HCT116 (cell line): ENCODE measurements around the gene TIMM44. TPM values are rescaled to one million over a fixed set of nuclear protein-coding genes. Genes with fewer than 3 reads are reported as not detected.

Experiments used
- ATAC-seq: fragments of 200-7000 bp; cut with Tn5 transposase; 2 replicates; pipeline ENCODE4 v1.9.1; 2020; ENCODE audit warnings: mild to moderate bottlenecking, moderate library complexity
- BruUV-seq: library from RNA; stranded (reverse); fragments of 400-500 nt; replicated peaks from 2 replicates; lab custom pipeline; 2021; lab: Mats Ljungman, UMichigan
- CTCF ChIA-PET: fragments of 300-600 bp; sonication (Branson Sonifier 250); formaldehyde crosslinking; loops from one replicate; lab custom pipeline; 2021; ENCODE audit warnings: antibody characterized with exemption; lab: Charles Lee
- POLR2A ChIA-PET: fragments of 300-600, 350-600 bp; sonication (Branson Sonifier 250); formaldehyde crosslinking; loops from one replicate; lab custom pipeline; 2021; ENCODE audit warnings: antibody characterized with exemption; lab: Charles Lee
- RAD21 ChIA-PET, 2 experiments: fragments of 300-600 bp; sonication (Branson Sonifier 250); formaldehyde crosslinking; loops; one replicate each; lab custom pipeline; 2023; ENCODE audit warnings: low total read pairs in 2 of 2; ENCODE audit not compliant: uncharacterized antibody in 2 of 2, unreplicated experiment in 2 of 2, low non-redundant PET in 1 of 2; lab: Charles Lee
- DNase-seq: peaks from one replicate; pipeline ENCODE4 v3.0.0-alpha.2; 2010; ENCODE audit warnings: low read depth, low spot score
- H2AFZ ChIP-seq: fragments of 200-600 bp; shearing (Covaris generic), sonication (generic); 2 replicates; pipeline ENCODE4 v1.6.1; 2017; ENCODE audit warnings: low read depth, mixed run types, mixed read lengths, antibody characterized with exemption, low read length; ENCODE audit not compliant: poor library complexity, severe bottlenecking
- H3K27ac ChIP-seq: 2 replicates; pipeline ENCODE4 v1.5.1; 2012; ENCODE audit warnings: low read depth, low read length
- H3K27me3 ChIP-seq: fragments of 200-600 bp; sonication (generic); 2 replicates; pipeline ENCODE4 v1.6.1; 2016; ENCODE audit warnings: mixed run types, low read length, mixed read lengths; ENCODE audit not compliant: insufficient read depth
- H3K36me3 ChIP-seq, 2 experiments: fragments of 200-500 bp in 1 of 2; fragments of 200-600 bp in 1 of 2; sonication (Bioruptor generic) in 1 of 2; sonication (generic) in 1 of 2; 2 replicates each; pipeline versions ENCODE4 v1.5.1 to v1.6.1; 2014 to 2016; ENCODE audit warnings: low read length in 2 of 2, inconsistent platforms in 1 of 2, mixed read lengths in 1 of 2, mixed run types in 1 of 2; ENCODE audit not compliant: insufficient read depth in 2 of 2, control insufficient read depth in 1 of 2
- H3K4me1 ChIP-seq, 2 experiments: fragments of 200-600 bp in 1 of 2; sonication (generic) in 1 of 2; 2 replicates each; pipeline versions ENCODE4 v1.5.1 to v1.6.1; 2012 to 2017; ENCODE audit warnings: low read length in 2 of 2, inconsistent platforms in 1 of 2, mild to moderate bottlenecking in 1 of 2, mixed read lengths in 1 of 2, mixed run types in 1 of 2, moderate library complexity in 1 of 2; ENCODE audit not compliant: insufficient read depth in 2 of 2, control insufficient read depth in 1 of 2
- H3K4me2 ChIP-seq: fragments of 200-600 bp; sonication (generic); 2 replicates; pipeline ENCODE4 v1.6.1; 2017; ENCODE audit warnings: mixed run types, low read length, mixed read lengths
- H3K4me3 ChIP-seq, 2 experiments: fragments of 200-600 bp in 1 of 2; sonication (generic) in 1 of 2; replicated peaks in 1 of 2; 2 replicates each; pipeline ENCODE4 v1.5.1; 2011 to 2016; ENCODE audit warnings: low read length in 2 of 2, control low read depth in 1 of 2, low read depth in 1 of 2, mild to moderate bottlenecking in 1 of 2, mixed read lengths in 1 of 2, mixed run types in 1 of 2
- H3K79me2 ChIP-seq: fragments of 200-600 bp; sonication (generic); 2 replicates; pipeline ENCODE4 v1.6.1; 2017; ENCODE audit warnings: mild to moderate bottlenecking, mixed run types, low read length, moderate library complexity, mixed read lengths; ENCODE audit not compliant: insufficient read depth
- H3K9ac ChIP-seq: fragments of 200-600 bp; sonication (generic); 2 replicates; pipeline ENCODE4 v1.6.1; 2016; ENCODE audit warnings: low read length, mixed read lengths
- H3K9me2 ChIP-seq: fragments of 200-600 bp; sonication (generic), shearing (Covaris generic); 2 replicates; pipeline ENCODE4 v1.6.1; 2017; ENCODE audit warnings: mixed run types, mild to moderate bottlenecking, moderate library complexity; ENCODE audit not compliant: insufficient read depth
- H3K9me3 ChIP-seq, 2 experiments: fragments of 200-500 bp in 1 of 2; fragments of 200-600 bp in 1 of 2; sonication (Bioruptor generic) in 1 of 2; sonication (generic) in 1 of 2; 2 replicates each; pipeline ENCODE4 v1.6.1; 2014 to 2017; ENCODE audit warnings: low read length in 2 of 2, mixed read lengths in 2 of 2, inconsistent platforms in 1 of 2, low read depth in 1 of 2, mild to moderate bottlenecking in 1 of 2, mixed run types in 1 of 2, moderate library complexity in 1 of 2; ENCODE audit not compliant: control insufficient read depth in 1 of 2, insufficient read depth in 1 of 2
- H4K20me1 ChIP-seq: fragments of 200-600 bp; sonication (generic), shearing (Covaris generic); 2 replicates; pipeline ENCODE4 v1.6.1; 2017; ENCODE audit warnings: mixed run types, mild to moderate bottlenecking, moderate library complexity; ENCODE audit not compliant: insufficient read depth
- CBX3 ChIP-seq: IDR thresholded peaks from 2 replicates; pipeline ENCODE4 v1.6.1; 2012; ENCODE audit warnings: low read depth
- CEBPB ChIP-seq: IDR thresholded peaks from 2 replicates; pipeline ENCODE4 v1.6.1; 2012; ENCODE audit warnings: low read depth
- EGR1 ChIP-seq: IDR thresholded peaks from 2 replicates; pipeline ENCODE4 v1.6.1; 2012; ENCODE audit warnings: low read depth
- ELF1 ChIP-seq: IDR thresholded peaks from 2 replicates; pipeline ENCODE4 v1.6.1; 2012; ENCODE audit warnings: low read depth, borderline replicate concordance
- EZH2phosphoT487 ChIP-seq: fragments of 200-600 bp; IDR thresholded peaks from 2 replicates; pipeline ENCODE4 v1.6.1; 2018; ENCODE audit warnings: antibody characterized with exemption, borderline replicate concordance
- FOSL1 ChIP-seq: IDR thresholded peaks from 2 replicates; pipeline ENCODE4 v1.6.1; 2012; ENCODE audit warnings: low read depth
- JUND ChIP-seq: IDR thresholded peaks from 2 replicates; pipeline ENCODE4 v1.6.1; 2012
- POLR2A ChIP-seq: IDR thresholded peaks from 2 replicates; pipeline ENCODE4 v1.7.0; 2011; ENCODE audit warnings: borderline replicate concordance; ENCODE audit not compliant: insufficient read depth, insufficient read length; ENCODE audit errors: extremely low read depth
- SIN3A ChIP-seq: IDR thresholded peaks from 2 replicates; pipeline ENCODE4 v1.6.1; 2012; ENCODE audit warnings: low read depth
- SRF ChIP-seq: IDR thresholded peaks from 2 replicates; pipeline ENCODE4 v1.6.1; 2012; ENCODE audit warnings: low read depth
- YY1 ChIP-seq: IDR thresholded peaks from 2 replicates; pipeline ENCODE4 v1.6.1; 2011; ENCODE audit warnings: low read length, low read depth, moderate library complexity, mild to moderate bottlenecking; ENCODE audit not compliant: insufficient replicate concordance; ENCODE audit errors: extremely low read depth
- ZFX ChIP-seq: fragments of 450-650 bp; IDR thresholded peaks from 2 replicates; pipeline ENCODE4 v1.6.1; 2017
- ZNF274 ChIP-seq: fragments of 200-500 bp; sonication (Bioruptor generic); IDR thresholded peaks from 2 replicates; pipeline ENCODE4 v1.6.1; 2014; ENCODE audit warnings: mild to moderate bottlenecking, low read depth, low read length, inconsistent platforms
- intact Hi-C: fragments of 100-400 bp; cut with micrococcal nuclease; formaldehyde crosslinking; loops from 2 replicates; pipeline ENCODE4 v1.10.0; 2022
- total RNA-seq: library from RNA; stranded (reverse); gene quantifications from one replicate; pipeline ENCODE4 v1.2.1, GENCODE V29; 2021; ENCODE audit not compliant: unreplicated experiment
- TF ChIP-seq, protein P1 (sequence below): IDR thresholded peaks from 2 replicates; pipeline ENCODE4 v1.6.1; 2012
- TF ChIP-seq, protein P2 (sequence below): IDR thresholded peaks from 2 replicates; pipeline ENCODE4 v1.6.1; 2011; ENCODE audit warnings: mild to moderate bottlenecking, low read length, moderate library complexity; ENCODE audit not compliant: insufficient replicate concordance; ENCODE audit errors: extremely low read depth
- TF ChIP-seq, protein P3 (sequence below): IDR thresholded peaks from 2 replicates; pipeline ENCODE4 v1.6.1; 2012; ENCODE audit warnings: low read depth
- TF ChIP-seq, protein P4 (sequence below): IDR thresholded peaks from 2 replicates; pipeline ENCODE4 v1.6.1; 2012

TIMM44 gene
- total RNA-seq, 1 experiment from 2014 or later = 136 TPM

DNA sequence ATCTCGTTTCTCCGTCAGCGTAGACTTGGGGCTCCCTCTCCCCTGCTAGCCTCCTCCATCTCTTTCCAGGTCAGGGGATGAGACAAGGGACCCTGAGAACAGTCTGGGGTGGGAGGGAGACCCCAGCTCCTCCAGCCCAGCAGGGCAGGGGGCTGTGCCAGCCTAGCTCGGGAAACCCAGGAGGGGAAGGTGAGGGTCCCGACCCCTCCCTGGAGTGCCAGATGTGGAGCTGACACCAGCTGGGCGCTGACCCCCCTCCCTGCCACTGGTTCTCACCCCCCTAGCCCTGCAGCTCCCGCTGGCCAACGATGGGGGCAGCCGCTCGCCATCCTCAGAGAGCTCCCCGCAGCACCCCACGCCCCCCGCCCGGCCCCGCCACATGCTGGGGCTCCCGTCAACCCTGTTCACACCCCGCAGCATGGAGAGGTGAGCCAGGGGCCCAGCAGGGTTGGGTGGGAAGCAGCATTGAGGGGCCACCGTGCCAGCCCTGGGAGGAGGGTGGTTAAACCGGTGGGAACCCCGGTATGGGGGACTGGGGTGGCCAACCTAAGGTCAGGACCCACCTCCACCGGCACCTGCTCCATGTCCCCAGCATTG, 33.9 kb downstream of the TIMM44 start:
- H3K9me3 ChIP-seq = no peaks in the 10 kb centered on the region
- ChIA-PET POLR2A (interaction anchor here (1.2 kb wide), 1 partner anchor 11 kb away, joined by 7 read pairs; the partner anchor contains the start of gene SNAPC2), RAD21 (no interaction called here), CTCF (no interaction called here)
- no peak overlapping the region for H3K4me2 ChIP-seq
- H3K4me3 ChIP-seq = no peak overlapping the region
- ATAC-seq (no peak), DNase-seq (no peak)
- peaks cover 48% of the 10 kb centered on the region for H3K79me2 ChIP-seq
- no peak overlapping the region for H3K27ac ChIP-seq
- no peaks in the 10 kb centered on the region for H3K9me2 ChIP-seq
- peaks cover 3 to 12% of the 10 kb centered on the region in 2 experiments; a peak in 2 of 4 replicates for H3K4me1 ChIP-seq
- H3K36me3 ChIP-seq = peaks cover 5 to 6% of the 10 kb centered on the region in 2 experiments; a peak in 3 of 4 replicates
- BruUV-seq = no TSS peak
- no peak overlapping the region for H3K9ac ChIP-seq
- no peak for TF ChIP-seq ZNF274
- TF ChIP-seq FOSL1 = no peak
- TF ChIP-seq, protein P1, sequence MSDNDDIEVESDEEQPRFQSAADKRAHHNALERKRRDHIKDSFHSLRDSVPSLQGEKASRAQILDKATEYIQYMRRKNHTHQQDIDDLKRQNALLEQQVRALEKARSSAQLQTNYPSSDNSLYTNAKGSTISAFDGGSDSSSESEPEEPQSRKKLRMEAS = no peak
- TF ChIP-seq POLR2A = no peak
- TF ChIP-seq YY1 = no peak
- no peak for TF ChIP-seq EZH2phosphoT487
- TF ChIP-seq, protein P2, sequence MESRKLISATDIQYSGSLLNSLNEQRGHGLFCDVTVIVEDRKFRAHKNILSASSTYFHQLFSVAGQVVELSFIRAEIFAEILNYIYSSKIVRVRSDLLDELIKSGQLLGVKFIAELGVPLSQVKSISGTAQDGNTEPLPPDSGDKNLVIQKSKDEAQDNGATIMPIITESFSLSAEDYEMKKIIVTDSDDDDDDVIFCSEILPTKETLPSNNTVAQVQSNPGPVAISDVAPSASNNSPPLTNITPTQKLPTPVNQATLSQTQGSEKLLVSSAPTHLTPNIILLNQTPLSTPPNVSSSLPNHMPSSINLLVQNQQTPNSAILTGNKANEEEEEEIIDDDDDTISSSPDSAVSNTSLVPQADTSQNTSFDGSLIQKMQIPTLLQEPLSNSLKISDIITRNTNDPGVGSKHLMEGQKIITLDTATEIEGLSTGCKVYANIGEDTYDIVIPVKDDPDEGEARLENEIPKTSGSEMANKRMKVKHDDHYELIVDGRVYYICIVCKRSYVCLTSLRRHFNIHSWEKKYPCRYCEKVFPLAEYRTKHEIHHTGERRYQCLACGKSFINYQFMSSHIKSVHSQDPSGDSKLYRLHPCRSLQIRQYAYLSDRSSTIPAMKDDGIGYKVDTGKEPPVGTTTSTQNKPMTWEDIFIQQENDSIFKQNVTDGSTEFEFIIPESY = no peak
- no peak for TF ChIP-seq CEBPB
- no peak for TF ChIP-seq JUND
- no peak for TF ChIP-seq SIN3A
- TF ChIP-seq ZFX = no peak
- no peak for TF ChIP-seq EGR1
- TF ChIP-seq ELF1 = no peak
- no peak for TF ChIP-seq SRF
- TF ChIP-seq CBX3 = no peak
- TF ChIP-seq, protein P3, sequence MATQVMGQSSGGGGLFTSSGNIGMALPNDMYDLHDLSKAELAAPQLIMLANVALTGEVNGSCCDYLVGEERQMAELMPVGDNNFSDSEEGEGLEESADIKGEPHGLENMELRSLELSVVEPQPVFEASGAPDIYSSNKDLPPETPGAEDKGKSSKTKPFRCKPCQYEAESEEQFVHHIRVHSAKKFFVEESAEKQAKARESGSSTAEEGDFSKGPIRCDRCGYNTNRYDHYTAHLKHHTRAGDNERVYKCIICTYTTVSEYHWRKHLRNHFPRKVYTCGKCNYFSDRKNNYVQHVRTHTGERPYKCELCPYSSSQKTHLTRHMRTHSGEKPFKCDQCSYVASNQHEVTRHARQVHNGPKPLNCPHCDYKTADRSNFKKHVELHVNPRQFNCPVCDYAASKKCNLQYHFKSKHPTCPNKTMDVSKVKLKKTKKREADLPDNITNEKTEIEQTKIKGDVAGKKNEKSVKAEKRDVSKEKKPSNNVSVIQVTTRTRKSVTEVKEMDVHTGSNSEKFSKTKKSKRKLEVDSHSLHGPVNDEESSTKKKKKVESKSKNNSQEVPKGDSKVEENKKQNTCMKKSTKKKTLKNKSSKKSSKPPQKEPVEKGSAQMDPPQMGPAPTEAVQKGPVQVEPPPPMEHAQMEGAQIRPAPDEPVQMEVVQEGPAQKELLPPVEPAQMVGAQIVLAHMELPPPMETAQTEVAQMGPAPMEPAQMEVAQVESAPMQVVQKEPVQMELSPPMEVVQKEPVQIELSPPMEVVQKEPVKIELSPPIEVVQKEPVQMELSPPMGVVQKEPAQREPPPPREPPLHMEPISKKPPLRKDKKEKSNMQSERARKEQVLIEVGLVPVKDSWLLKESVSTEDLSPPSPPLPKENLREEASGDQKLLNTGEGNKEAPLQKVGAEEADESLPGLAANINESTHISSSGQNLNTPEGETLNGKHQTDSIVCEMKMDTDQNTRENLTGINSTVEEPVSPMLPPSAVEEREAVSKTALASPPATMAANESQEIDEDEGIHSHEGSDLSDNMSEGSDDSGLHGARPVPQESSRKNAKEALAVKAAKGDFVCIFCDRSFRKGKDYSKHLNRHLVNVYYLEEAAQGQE = no peak
- TF ChIP-seq, protein P4, sequence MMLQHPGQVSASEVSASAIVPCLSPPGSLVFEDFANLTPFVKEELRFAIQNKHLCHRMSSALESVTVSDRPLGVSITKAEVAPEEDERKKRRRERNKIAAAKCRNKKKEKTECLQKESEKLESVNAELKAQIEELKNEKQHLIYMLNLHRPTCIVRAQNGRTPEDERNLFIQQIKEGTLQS = no peak
- intact Hi-C loops = no loop called here
- H3K27me3 ChIP-seq = no peaks in the 10 kb centered on the region
- no peak overlapping the region for H2AFZ ChIP-seq
- H4K20me1 ChIP-seq = no peaks in the 10 kb centered on the region
